Measurements from ENCODE around the gene ARIH2.

The ARIH2 gene

DNA sequence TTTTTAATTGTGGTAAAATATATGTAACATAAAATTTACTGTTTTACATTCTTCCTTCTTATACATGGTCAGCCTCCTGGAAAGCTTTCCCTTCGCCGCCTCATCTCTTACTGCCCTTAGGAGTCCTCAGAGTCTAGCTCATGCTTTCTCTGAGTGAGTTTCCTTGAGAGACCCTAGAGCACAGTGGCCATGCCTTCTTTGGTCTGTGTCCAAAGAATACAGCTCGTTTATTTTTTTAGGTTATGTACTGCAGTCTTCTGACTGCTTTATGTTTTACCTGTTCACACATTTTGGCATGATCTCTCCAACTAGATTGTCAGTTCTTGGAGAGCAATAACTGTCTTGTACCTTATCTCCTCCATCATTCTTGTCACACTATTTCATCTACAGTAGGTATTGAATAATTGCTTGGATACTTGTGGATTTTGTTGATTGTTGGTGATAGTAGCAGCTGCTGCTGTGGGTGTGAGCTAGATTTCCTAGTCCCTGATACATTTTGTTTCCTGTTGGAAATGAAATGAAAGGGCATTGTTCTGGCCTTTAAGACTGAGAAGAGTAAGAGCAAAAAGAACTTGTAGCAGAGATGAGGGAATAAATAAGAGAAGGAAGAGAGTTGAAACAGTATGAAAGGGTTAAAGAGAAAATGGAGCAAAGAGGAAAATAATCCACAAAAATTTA, 10.9 kb downstream of the ARIH2 start:
- no peak overlapping the region for H3K4me3 ChIP-seq (replicated peaks; ENCODE audit: low read depth, low read length)
- TF ChIP-seq, protein P1, sequence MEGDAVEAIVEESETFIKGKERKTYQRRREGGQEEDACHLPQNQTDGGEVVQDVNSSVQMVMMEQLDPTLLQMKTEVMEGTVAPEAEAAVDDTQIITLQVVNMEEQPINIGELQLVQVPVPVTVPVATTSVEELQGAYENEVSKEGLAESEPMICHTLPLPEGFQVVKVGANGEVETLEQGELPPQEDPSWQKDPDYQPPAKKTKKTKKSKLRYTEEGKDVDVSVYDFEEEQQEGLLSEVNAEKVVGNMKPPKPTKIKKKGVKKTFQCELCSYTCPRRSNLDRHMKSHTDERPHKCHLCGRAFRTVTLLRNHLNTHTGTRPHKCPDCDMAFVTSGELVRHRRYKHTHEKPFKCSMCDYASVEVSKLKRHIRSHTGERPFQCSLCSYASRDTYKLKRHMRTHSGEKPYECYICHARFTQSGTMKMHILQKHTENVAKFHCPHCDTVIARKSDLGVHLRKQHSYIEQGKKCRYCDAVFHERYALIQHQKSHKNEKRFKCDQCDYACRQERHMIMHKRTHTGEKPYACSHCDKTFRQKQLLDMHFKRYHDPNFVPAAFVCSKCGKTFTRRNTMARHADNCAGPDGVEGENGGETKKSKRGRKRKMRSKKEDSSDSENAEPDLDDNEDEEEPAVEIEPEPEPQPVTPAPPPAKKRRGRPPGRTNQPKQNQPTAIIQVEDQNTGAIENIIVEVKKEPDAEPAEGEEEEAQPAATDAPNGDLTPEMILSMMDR (IDR thresholded peaks at IDR 0.05; ENCODE audit: low read length, missing control alignments) = no peak
- DNase-seq (ENCODE audit: low read depth) = no peak

DNA sequence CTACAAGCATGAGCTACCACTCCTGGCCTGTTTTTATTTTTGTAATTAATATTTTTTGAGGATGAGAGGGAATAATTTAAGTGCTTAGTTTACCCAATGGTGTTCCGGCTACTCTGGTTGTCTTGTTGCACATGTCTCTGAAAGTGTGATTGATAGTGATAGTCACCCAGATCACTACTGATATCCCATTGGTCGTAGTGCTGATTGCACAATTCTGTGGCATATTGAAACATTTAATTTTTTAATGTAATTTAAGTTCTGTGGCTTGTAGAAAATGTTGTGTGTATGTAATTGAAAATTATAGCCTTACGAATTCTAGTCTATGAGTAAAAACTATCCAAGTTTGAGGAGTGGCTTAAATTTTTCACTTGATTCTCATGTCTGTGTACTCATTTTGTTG, 11.9 kb downstream of the ARIH2 start:
- DNase-seq (ENCODE audit: low read depth) = no peak

DNA sequence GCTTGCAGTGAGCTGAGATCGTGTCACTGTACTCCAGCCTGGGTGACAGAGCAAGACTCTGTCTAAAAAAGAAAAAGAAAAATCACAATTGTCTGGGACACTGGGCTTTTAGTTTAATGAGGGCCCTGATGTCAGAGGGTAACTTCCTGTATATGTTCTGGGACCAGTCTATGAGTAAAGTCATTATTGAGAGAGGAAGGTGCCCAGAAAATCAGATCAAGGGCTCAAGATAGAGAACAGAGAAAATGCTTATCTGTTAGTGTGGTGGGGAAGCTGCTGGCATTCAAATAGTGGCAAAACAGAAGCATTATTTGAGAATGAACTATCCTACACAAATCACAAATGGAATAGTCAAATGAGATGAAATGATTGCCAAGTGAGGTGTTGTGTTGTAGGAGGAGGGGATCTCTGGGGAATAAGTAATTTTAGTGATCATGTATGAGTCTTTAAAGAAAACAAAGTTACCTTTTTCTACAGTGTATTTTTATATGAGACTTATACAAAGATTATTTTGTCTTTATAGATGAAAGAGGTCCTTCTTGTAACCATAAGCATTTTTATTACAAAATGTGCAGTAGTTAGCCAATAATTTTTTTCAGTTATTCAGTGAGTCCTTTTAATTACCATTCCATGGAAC, 13.4 kb downstream of the ARIH2 start:
- DNase-seq (ENCODE audit: low read depth) = no peak
- H3K4me3 ChIP-seq (replicated peaks; ENCODE audit: low read depth, low read length) = no peak overlapping the region
- TF ChIP-seq, protein P1 (IDR thresholded peaks at IDR 0.05; ENCODE audit: low read length, missing control alignments) = no peak

More for the DNA sequence above, 11.9 kb downstream of the ARIH2 start:
- TF ChIP-seq, protein P1 (IDR thresholded peaks at IDR 0.05; ENCODE audit: low read length, missing control alignments) = no peak
- H3K4me3 ChIP-seq (replicated peaks; ENCODE audit: low read depth, low read length) = no peak overlapping the region

DNA sequence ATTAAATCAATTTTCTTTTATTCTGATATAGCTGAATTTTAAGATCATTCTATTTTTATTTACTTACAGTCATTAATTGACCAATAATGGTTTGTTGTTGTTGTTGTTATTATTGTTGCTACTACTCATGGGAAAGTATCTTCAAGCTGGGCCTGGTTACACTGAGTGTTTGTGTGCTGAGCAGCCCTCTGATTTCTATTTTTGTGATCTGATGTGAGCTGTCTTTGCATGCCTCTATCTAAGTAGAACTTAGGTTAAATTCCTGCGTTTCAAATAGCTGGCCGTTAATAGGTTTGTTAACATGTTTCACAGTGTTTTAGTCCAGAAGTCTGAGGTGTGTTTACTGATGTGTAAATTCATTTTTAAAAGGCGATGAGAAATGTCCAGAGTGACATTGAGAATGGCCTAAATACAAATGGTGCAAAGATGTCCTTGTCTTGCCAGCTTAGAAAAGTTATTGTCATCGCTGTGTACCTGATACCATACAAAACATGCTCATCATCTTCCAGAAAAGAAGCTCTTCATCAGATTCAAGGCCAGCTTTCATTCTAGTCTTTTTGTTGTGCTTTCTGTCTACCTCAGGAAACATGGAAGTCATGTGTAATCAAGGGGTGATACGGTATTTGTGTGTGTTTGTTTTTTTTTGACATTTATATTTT, 15.8 kb downstream of the ARIH2 start:
- TF ChIP-seq, protein P1 (IDR thresholded peaks at IDR 0.05; ENCODE audit: low read length, missing control alignments) = no peak
- DNase-seq (ENCODE audit: low read depth) = no peak
- no peak overlapping the region for H3K4me3 ChIP-seq (replicated peaks; ENCODE audit: low read depth, low read length)

DNA sequence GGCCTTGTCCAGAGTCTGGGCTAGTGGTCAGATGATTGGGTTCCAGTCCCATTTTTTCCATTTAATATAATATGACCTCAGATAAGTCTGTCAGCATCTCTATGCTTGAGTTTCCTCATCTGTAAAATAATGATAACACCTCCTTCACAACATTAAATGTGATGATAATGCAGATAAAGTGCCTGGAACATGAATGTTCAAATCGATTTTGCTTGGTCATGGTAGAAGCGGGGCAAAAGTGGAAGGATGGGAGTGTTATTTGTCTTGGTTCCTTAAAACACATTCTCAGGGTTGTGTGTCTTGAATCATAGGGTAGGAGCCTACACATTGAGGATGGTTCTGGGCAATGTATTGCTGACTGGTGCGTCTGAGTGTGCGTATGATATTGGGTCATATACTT, 16.9 kb downstream of the ARIH2 start:
- DNase-seq (ENCODE audit: low read depth) = no peak
- TF ChIP-seq, protein P1 (IDR thresholded peaks at IDR 0.05; ENCODE audit: low read length, missing control alignments) = no peak
- H3K4me3 ChIP-seq (replicated peaks; ENCODE audit: low read depth, low read length) = no peak overlapping the region

DNA sequence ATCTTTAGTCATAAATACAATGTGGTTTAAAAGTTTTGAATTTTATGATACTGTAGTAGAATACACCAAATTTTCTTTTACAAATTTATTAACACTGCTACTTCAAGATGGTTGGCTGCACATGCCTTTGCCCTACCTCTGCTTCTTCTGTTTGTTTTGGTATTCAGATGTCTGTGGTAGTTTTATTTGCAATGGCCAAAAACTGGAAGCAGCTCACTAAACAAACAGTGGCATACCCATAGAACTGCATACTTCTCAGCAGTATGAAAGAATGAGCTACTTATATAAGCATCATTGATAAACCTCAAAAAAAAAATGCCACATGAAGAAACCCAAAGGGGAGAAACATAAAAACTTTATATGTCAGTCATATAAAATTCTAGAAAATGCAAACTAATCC, 19.5 kb downstream of the ARIH2 start:
- TF ChIP-seq, protein P1 (IDR thresholded peaks at IDR 0.05; ENCODE audit: low read length, missing control alignments) = no peak
- DNase-seq (ENCODE audit: low read depth) = no peak
- no peak overlapping the region for H3K4me3 ChIP-seq (replicated peaks; ENCODE audit: low read depth, low read length)
